GM19455 (cell line): Measurements from ENCODE around the gene VOPP1.
"Not testable (repeated sequence)": the region's sequence is repeated elsewhere in the genome, so short reads cannot be mapped to it uniquely, and the experiment has no call there.

Source experiments
- ATAC-seq: cut with Tn5 transposase; IDR thresholded peaks from one replicate; pipeline ENCODE4 v1.9.1; 2021; ENCODE audit not compliant: unreplicated experiment

The VOPP1 gene

DNA sequence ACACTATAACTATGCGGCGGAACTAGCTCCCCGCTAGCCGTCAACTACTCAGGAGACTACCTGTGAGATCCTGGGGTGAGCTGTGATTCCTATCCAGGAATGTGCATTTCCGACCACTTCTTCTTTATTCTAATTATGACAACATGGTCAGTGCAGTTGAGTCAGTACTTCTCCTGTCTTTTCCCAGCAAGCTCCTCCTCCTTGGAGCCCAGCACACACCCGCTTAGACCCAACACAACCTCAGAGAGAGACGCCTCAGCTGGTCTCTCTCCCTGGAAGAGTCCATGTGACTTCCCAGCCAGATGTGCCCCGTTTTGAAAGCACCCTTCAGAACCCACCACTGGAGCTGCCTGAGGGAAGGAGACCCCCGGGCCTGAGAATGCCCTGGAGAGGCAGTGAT lies 100.7 kb downstream of the VOPP1 start:
- not testable (repeated sequence) for ATAC-seq

DNA sequence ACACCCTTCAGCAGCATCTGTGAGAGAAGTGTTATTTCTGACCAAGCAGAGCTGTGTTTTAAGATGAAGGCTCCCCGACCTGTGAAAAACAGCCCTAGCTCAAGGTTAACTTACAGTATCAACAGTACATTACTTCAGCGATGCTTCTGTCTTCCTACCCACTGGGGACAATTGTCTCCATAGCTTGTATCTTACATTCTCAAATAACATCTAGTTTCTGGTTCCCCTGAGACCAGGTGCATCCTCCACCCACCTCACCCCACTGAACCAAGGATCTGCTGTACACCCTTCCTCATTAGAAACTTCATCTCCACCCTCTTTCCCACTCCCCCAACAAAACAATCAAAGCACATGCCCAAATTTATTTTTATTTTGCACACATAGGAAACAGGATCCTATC lies 102.0 kb downstream of the VOPP1 start:
- ATAC-seq, result no peak

GRCh38 chr7:55469721-55470120 lies 102.6 kb downstream of the VOPP1 start:
- ATAC-seq, result no peak

- ATAC-seq, result no peak
Observed at GRCh38 chr7:55469271-55469681, 103.0 kb downstream of the VOPP1 start.

DNA sequence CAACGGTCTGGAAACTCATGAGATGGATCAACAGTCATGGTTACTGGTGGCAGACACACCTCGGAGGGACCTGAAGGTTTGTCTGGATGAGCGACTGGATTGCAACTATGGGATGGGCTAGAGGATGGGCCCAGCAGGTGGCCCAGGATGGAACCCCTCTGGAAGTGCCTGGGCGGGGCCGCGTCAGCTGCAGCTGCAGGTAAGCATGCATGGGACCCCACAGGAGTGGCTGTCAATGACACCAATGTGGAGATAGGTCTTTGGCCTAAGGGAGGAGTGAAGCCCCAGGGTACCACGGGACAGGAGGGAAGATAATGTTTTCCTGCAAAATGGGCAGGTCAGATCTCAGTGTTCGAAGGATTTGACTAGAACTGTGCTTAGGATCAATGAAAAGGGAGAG lies 103.8 kb downstream of the VOPP1 start:
- no peak for ATAC-seq

DNA sequence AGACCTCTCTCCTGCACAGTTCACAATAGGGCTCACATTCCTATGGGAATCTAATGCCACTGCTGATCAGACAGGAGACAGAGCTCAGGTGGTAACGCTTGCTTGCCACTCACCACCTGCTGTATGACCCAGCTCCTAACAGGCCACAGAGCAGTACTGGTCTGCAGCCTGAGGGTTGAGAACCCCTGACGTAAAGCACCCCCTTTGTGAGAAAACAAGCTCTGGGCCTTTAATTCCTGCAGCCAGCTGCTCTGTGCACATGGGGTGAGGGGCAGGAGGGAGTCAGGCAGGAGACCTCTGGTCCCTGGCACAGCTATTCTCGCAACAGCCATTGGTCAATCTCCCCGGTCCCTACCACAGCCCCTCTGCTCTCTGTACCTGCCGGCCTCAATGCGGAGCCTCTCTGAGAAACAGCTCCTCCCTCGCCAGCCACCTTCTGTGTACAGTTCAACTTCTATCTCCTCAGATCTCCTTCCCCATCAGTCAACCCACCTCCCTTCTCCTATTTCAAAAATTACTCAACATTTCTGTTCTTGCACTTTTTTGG lies 105.2 kb downstream of the VOPP1 start:
- no peak for ATAC-seq

GRCh38 chr7:55465691-55466090 lies 106.6 kb downstream of the VOPP1 start:
- ATAC-seq, result no peak

DNA sequence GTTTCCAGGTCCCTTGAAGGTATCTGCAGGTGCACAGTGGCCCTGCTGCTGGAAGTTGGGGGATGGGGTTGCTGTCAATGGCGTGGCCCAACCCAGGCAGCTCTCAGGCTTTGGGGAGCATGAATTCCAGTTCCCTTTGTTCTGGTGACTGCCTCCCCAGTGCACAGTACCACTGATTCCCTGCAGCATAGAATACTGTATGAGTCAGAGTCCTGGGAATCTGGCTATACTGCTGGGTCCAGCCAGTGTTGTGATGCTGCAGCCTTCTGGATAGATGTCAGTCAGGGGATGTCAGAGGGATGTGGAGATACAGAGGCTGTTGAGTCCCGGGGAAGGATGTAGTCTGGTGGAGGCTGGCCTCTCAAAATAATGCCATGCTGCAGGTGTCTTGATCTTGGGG lies 107.9 kb downstream of the VOPP1 start:
- ATAC-seq, result no peak

- ATAC-seq, result no peak
Observed at GRCh38 chr7:55463686-55464262, 108.5 kb downstream of the VOPP1 start.

DNA sequence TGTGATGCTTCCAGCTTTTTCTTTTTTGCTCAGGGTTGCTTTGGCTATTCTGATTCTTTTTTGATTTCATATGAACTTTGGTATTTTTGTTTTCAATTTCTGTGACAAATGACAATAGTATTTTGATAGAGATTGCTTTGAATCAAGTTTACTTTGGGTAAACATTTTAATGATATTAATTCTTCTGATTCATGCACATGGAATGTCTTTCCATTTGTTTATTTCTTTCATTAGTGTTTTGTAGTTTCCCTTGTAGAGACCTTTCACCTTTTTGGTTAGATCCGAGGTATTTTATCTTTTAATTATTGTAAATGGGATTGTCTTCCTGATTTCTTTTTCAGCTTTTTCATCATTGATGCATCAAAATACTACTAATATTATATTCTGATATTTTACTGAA lies 114.0 kb downstream of the VOPP1 start:
- no peak for ATAC-seq

GRCh38 chr7:55457801-55458200 lies 114.5 kb downstream of the VOPP1 start:
- no peak for ATAC-seq

DNA sequence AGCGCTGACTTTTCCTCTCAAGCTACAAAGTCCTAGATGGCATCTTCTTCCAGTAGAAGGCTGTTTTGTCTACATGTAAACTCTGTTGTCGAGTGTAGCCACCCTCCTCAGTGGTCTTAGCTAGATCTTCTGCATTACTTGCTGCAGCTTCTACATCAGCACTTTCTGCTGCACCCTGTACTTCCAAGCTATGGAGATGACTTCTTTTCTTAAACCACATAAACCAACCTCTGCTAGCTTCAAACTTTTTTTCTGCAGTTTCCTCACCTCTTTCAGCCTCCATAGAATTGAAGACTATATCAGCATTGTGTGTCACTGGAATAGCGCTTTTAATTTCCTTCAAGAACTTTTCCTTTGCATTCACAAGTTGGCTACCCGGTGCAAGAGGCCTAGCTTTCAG lies 119.3 kb downstream of the VOPP1 start:
- ATAC-seq, result no peak

DNA sequence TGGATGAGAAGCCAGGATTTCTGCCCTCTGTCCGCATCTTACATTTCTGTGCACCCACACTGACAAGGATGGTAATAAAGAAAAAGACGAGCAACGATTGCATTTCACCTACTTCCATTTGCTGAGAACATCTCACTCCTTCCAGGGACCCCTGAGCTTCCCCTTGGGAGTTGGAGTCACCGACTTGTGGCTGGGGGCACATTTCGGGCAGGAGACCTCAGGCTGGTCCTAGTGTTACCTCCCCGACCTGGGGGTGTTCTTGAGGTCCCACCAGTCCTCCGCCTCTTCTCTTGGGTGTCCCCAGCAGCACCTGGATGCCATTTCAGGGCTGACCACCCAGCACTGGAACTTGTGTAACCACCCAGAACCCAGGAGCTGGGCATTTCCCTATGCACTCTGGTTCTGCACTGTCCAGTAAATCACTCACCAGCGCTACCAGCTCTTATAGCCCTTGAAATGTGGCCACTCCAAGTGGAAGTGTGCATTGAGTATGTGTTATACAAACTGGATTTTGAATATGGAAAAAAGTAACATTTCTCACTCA lies 122.2 kb downstream of the VOPP1 start:
- ATAC-seq, result no peak

DNA sequence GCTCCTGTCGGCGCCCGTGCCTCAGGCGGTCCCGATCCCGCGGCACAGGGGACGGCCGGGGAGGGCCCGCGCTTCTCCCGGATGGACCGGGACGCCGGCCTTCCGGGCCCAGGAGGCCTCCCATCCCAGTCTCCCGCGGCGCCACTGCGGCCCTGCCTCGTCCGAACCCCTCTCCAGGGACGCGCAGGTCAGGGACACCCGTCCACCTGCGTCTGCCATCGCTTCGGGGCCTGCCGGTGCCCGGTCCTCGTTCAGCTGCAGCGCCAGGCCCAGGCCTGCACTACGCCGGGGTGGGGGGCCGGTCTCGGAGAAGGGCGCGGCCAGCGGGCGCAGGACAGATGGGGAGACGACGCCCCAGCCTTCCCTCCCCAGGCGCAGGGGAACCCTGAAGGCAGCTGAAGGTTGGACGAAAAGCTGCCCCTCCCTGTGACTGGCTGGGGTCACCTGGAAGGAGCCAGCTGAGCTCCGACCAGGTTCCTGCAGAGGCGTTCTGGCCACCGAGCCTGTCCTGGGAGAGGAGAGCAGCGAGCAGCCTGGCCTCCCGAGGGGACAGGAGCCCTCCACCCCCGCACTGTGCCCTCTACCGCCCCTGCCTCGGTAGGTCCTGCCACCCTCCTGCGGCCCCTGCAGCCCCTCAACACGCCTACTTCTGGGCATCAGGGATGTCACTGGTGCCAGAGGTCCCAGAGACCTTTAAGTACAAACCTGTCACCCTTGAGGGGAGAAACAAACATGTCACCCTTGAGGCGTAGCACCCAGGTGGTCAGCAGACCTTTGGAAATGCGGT lies 122.9 kb downstream of the VOPP1 start:
- no peak for ATAC-seq

DNA sequence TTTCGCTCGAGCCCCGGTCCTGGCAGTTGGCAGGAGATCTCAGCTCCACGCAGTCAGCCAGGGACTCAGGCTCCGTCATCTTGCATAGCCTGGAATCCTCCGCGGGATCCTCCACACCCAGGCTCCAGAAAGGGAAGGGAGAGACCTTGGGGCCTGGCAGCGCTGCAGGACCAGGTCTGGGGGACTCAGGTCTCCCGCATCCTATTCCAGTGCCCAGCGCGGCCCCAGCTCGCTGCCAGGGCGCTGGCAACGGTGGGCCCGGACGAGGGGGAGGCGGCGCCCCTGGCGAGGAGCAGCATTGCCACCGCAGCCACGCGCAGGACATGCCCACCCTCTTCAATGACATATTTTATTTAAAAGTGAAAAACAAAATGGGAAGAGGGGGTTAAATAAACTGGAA lies 123.8 kb downstream of the VOPP1 start:
- no peak for ATAC-seq

GRCh38 chr7:55444786-55445185 lies 127.5 kb downstream of the VOPP1 start:
- no peak for ATAC-seq

DNA sequence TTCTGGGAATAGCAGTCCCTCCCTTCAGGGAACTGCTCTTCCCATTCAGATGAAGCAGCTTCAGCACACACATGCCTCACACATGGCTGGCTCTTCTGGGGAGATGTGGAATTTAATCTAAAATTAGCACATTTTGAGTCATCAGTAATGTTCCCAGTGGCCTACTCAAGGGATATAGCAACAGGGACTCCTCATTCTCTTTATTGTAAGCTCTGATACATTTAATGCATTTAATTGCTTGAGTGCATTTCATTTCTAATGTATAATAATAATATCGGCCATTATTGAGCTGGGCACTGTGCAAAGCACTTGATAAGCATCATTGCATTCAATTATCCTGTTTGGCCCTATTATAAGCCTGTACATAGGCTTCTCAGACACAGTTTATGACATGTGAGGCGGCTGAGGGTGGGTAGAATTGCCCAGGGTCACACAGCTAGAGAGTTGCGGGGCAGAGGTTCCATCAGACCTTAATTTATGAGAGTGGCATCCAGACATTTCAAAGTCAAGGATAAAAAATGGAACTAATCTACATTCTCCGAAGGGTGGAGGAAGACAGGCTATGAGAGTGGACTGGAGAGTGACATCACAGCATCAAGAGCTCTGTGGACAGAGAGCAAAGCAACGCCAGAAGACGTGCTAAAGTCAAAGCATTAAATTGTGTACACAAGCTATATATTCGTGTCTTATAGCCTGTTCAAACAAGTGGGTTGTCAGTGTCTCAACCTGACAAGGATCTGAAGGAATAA lies 130.4 kb downstream of the VOPP1 start:
- no peak for ATAC-seq

DNA sequence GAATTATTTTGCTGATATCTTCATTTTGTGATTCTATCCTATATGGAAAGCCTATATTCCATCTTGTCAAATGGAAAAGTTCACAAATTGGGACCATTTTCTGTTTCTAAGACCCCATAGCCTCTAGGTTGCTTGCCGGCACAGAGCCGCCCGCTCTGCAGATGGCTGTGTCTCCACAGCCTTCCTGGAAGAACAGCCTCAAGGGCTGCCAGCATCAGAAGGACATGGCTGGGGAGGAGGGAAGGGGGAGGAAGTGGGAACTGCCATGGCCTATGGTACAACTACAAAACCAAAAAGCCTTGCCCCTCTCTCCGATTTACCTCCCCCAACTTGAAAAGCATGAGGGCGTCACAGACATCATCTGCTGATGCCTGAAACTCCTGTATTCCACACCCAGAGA lies 131.3 kb downstream of the VOPP1 start:
- ATAC-seq, result no peak

DNA sequence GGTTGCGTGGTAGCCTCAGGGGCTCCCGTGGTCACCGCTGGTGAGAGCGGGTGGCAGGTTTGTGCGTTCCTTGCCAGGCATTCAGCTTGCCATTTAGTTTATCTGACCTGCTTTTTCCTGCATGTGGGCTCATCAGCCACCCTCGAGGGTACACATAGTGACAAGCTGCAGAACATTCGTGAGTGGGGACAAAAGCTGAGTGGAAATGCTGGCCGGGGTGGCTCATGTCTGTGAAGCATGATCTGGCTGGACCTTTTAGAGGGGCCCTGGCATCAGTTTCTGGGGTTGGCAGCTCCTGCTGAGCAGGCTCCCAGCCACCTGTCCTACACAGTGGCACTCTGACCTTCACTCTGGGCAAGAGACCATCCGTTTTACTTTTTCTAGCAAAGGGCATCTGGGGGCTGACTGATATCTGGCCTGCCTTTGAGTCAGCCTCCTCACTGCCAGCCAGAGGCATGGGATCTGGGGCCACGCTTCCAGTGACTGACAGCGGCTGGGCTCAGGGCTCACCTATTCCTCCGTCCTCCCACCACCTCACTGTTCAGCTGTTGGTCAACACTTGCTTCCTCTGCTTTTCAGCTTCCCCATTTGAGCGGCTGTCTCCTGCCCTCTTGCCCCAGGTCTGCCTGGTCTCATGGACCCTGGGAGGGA lies 132.1 kb downstream of the VOPP1 start:
- ATAC-seq, result no peak

GRCh38 chr7:55439627-55440026 lies 132.7 kb downstream of the VOPP1 start:
- no peak for ATAC-seq
